GM21423 (cell line): ENCODE results near the gene TASL.
"Not testable (repeated sequence)": the region's sequence is repeated elsewhere in the genome, so short reads cannot be mapped to it uniquely, and the experiment has no call there.

Experiments used
- ATAC-seq: cut with Tn5 transposase; IDR thresholded peaks from one replicate; pipeline ENCODE4 v1.9.1; 2021; ENCODE audit warnings: mild to moderate bottlenecking, moderate library complexity; ENCODE audit not compliant: unreplicated experiment

The TASL gene, protein sequence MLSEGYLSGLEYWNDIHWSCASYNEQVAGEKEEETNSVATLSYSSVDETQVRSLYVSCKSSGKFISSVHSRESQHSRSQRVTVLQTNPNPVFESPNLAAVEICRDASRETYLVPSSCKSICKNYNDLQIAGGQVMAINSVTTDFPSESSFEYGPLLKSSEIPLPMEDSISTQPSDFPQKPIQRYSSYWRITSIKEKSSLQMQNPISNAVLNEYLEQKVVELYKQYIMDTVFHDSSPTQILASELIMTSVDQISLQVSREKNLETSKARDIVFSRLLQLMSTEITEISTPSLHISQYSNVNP

DNA sequence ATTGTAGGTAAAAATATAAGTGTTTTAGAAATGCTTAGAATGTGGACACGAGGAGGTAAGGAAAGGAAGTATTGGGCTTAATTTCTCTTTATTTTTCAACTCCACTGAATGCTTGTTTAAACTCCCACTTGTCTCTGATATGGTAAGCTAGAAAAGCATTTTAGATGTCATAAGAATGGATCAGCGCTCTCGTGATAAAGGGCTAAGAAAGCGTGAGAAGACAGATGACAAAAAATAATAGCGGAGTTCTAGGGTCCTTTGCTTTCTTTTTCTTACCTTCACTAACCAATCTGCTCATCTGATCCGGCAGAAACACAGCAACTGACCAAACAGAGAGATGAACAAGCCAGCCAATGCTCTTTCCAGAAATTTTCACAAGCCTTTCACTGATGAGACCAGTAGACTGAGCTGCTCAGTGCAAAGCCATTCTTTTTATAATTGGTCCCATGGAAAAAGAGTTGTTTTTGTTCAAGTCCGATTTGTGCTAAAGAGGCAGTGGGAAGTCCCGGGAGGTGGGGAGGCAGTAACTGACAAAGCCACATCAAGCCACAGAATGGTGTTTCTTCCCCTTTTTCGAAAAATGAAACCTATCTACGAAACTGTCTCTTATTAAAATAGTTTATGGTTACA is at the start of gene TASL:
Gene TASL (minus strand): TSS at position 405 of the 630 bp plus-strand sequence. CDS start 17,411 bp downstream, outside the sequence.
- peak; percentile 76 for ATAC-seq

DNA sequence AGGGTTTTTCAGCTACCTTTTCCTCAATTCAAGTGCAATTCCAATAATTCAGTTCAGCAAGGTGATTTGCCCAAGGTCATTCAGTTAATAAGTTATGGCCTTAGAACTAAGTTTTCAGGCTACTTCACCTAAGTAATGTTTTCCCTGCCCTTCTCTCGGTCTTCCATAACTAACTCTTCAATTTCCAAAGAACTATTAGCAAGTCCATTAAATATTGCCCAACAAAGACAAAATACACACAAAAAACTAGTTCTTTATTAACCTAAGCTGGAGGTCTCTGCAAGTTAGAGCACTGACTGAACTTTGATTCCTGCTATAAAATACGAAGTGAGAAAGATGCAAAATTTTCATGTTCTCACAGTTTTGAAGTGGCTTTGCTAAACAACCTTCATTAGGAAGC is 48.8 kb upstream of the TASL start:
- ATAC-seq: no peak

DNA sequence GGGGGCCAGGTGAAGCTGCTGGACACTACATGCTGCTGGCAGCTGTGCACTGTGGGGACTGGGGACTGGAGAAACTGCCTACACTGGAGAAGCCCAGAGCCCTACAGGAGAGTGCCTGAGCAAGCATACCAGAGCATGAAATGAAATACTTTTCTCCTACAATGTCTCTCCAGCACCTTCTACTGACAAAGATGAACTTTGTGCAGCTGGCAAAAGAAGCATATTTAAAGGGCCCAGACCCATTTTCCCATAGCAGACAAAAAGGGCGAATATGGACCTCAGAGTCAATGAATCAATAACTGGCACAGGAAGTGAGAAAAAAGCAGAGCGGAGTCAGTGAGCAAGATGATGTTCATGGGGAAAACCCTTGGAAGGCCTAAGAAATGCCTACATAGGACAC is 44.8 kb upstream of the TASL start:
- no peak for ATAC-seq

DNA sequence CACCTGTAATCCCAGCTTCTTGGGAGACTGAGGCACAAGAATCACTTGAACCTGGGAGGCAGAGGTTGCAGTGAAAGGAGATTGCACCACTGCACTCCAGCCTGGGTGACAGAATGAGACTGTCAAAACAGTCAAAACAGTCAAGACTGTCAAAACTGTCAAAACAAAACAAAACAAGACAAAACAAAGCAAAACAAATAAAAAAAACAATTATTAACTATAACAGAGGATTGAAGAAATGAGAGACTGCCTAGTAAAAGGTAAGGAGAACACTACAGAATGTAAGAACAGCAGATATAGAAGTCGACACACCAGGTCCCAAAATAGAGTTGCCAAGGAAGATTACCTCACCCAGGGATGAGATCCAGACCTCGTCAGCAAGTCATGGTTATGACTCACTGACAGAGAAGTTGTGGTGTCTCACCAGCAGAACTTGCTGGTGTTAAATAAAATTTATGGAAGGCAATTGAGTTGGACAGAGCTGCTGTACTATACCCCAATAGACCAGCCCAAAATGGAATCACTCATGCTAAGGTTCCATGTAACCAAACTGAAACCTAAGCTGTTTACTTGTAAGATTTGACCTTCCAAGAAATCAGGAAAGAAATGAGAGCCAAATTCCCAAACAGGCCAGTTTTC is 43.5 kb upstream of the TASL start:
- ATAC-seq: no peak

DNA sequence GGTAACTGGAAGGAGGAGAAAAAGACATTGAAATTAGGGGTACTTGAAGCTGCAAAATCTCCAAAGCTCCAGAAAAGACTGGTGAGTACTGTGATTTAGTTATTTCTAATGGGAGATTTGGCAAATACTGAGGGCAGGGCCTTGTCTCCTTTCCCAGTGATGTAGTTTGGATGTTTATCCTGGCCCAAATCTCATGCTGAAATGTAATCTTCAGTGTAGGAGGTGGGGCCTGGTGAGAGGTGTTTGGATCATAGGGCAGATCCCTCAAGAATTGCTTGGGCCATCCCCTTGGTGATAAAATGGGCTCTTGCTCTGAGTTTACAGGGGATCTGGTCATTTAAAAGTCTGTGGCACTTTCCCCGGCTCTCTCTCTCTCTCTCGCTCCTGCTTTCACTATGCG is 42.6 kb upstream of the TASL start:
- ATAC-seq: no peak

DNA sequence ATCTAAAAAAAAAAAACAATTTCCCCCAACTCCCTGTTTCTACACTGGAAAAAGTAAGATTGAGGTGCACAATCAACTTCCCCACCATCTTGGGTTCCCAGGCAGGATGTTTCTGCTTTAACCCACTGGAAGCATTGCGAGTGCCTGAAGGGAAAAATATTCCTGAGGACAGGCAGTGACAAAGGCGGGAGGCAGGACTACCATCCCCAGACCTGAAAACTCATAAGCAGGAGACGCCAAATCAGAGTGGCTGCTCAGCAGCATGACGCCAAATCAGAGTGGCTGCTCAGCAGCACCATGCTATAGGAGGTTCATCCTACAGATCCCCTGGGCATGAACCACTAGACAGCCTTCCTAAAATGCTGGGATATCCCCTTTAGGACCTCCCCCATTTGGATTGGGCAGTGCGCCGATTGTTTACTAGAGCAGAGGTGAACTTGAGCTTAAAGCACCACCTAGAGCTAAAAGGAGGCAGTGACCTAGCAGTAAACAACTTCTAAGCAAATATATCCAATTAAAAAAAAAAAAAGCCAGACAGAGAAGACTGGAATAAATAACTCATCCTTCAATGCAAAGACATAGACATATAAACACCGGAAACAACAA is 40.7 kb upstream of the TASL start:
- no peak for ATAC-seq

DNA sequence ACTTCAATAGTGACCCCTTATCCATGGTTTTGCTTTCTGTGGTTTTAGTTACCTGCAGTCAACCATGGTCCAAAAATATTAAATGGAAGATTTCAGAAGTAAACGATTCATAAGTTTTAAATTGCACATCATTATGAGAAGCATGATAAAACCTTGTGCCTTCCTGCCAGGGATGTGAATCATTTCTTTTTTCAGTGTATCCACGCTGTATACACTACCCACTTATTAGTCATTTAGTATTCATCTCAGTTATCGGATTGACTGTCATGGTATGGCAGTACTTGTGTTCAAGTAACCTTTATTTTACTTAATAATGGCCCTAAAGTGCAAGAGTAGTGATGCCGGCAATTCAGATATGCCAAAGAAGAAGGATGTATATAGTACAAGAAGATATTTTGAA is 37.7 kb upstream of the TASL start:
- ATAC-seq: no peak

DNA sequence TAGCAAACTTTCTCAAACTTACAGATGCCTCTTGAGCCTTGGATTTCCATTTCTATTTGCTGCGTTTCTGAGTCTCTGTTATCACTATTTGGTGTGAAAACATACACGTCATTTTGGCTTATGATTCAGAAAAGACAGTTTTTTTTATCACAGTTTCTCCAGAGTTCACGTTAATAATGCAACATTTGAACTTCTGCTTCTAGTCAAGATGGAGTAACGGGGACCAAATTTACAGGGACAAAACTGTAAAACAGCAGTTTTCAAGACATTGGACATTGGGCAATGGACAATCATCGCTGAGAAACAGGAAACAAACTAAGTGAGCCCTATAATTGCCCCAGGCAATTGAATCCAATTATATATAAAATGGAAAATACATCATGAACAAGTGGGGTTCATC is 36.2 kb upstream of the TASL start:
- no peak for ATAC-seq

DNA sequence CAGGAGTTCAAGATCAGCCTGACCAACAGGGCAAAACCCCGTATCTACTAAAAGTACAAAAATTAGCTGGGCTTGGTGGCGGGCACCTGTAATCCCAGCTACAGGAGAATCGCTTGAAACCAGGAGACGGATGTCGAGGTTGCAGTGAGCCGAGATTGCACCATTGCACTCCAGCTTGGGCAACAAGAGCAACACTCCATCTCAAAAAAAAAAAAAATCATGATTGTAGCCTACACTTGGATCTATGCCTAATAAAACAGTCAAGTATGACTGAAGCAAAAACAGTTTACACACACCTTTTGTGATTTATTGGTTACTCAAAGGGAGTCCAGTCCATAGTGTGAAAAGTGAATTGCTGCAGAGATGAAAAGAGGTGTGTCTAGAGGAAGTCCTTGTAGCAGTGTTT is 34.7 kb upstream of the TASL start:
- ATAC-seq: no peak

DNA sequence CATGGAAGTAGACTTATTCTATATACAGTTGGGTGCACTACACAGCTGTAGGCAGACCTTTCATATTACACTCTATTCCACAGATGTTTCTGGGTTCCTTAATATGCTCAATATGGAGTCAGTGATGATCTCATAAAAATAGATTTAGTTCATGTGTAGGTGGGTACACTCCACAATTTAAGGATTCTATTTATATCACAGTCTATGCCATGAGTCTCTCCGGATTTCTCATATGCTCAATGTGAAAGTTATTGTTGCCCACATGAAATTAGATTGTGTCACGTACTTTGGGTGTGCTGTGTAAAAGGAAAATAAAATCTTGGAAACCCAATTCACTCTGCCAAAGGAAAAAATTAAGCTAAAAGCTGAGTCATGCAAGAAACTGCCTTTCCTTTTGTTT is 32.5 kb upstream of the TASL start:
- ATAC-seq: no peak

DNA sequence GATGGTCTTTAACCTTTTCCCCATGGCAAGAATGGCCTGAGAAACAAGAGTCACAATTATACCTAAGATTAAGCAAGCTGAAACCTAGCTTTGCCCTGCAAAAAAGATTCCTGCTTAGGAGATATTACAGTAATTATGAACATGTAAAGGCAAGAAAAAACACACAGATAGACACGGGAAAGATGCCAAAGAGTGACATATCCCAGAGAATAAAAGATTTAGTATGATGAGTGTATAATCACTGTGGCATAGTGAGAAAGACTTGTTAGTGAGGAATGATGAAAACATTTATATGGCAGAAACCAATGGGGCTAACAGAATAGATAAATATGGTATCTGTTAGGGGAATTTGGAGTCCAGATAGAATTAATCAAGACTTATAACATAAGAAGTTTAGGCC is 29.6 kb upstream of the TASL start:
- ATAC-seq: no peak

DNA sequence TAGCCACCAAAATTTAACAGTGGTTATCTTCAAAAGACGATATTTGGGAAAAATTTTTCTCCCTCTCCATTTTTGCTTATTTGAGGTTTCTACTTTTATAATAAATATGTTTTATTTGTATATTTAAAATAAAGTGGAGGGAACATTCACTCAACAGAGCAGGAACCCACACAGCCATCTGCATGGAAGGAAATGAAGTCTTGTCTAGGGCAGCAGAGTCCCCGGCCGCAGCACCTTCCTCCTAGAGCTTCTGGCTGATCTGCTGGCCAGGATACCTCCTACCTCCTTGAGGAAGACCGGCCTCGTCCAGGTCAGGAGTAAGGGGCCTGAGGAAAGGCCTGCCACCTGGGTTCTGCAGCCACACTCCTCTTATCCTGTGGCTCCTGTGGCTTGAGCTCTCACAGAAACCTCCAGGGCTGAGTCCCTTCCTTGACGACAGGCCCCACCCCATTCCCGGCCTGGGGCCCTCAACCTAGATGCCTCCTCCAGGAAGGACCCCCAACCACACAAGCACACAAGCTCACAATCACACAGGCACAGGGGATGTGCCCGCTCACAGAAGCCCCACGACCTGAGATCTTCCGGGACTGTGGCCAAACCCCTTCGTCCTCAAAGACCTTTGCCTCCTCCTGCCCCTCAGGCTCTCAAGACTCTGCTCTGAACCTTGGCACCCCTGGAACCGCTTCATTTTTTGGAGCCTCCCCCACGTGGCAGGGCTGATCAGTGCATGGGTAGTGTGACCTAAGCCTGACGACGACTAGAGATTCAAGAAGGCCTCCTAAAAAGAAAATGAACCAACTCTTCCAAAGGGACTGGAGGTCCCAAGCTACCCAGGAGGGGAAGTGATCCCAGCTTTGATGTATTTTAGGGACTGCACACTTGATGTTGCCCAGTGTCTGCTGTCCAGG is 23.0 kb upstream of the TASL start:
- ATAC-seq: not testable (repeated sequence)

DNA sequence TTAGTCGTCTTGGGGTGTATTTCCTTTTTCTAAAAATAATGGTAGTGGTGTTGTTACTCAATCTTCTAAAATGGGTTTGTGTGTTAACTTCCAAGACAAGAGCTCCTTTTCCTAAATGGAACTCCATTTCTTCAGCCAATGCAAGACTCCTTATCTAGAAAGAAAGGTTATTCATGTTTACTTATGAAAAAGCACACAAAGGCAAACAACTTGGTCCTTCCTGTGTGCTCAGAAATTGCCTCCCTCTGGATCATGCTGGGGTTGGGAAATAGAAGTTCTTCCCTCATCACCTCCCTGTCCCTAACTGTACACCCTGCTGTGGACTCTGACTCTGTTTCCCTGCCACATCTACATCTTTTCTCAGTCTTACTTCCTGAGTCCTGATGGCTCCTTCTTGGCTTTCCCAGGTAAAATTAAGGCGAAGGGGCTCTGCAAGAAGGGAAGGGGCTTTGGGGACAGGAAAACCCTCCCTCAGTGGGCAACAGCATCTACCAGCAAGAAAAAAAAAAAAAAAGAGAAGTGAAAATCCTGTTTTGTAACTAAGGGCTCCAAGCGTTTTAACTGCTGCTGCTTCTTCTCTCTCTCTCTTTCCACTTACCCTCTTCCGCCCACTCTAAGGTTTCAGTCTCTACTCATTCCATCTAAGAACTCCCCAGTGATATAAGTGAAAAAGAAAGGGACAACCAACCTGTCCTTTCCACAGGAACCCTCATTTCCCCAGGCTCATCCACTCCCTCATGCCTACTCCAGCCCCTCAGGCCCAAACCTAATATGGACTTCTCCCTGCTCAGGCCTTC is 19.8 kb upstream of the TASL start:
- ATAC-seq: peak; percentile 59

DNA sequence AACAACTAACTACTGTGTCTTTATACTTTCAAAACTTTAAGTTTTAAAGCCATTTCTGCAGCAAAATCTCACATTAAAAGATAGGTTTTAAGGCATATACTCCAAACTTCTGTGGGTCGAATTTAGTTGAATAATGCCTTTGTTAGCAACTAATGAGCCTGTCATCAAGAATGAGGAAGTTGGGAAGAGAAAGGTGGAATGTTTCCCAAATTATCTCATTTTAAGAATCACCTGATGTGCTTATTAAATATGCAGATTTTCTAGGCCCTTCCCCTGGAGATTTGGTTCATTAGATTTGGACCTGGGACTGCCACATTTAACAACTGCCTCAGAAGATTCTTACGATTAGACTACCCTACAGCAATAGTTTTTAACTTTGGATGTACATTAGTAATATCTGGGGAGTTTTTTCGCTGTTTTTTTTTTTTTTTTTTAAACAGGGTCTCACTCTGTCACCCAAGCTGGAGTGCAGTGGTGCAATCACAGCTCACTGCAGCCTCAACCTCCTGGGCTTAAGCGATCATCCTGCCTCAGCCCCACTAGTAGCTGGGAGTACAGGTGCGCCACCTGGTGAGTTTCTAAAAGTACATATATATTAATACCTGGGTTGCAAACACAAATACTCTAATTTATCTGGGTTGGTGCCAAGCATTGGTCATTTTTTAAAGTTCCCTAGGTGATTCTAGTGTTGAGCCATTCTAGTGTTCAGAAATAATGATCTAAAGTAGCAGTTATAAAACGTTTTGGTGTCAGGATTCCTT is 16.1 kb upstream of the TASL start:
- ATAC-seq: peak; percentile 51

DNA sequence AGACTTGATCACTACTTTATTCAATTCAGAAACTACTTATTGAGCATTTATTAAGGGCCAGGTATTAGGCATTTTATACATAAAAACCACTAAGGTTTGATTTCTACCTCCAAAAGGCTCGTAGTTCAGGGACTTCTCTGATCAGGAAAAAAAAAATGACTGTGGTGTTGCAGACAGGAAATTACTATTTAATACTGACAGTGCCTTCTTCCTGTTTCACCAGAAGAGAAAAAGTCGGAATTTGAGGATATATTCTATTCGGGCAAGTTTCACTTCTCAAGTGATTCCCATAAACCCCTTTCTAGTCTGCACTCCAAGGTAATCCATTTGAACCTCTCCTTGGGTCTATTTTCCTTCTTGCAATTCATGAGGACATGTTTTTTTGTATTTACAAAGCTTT is 15.3 kb upstream of the TASL start:
- ATAC-seq: no peak

DNA sequence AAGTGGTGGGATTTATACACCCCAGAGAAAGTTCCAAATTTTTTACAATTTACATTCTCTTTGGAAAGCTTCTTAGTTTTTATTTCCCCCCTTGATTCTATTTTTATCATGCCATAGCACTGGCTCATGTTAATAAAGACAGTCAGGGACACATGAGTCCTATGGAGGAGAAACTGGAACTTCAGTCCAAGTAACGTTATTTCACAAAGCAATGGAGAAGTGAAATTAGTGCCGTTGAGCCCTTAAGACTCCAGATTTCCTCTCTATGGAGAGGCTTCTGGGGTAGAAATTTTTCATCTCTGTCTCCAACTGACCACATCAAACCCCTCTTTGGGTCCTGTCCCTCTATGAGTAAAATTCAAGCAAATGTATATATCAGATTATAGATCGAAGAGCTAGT is 12.8 kb upstream of the TASL start:
- no peak for ATAC-seq

DNA sequence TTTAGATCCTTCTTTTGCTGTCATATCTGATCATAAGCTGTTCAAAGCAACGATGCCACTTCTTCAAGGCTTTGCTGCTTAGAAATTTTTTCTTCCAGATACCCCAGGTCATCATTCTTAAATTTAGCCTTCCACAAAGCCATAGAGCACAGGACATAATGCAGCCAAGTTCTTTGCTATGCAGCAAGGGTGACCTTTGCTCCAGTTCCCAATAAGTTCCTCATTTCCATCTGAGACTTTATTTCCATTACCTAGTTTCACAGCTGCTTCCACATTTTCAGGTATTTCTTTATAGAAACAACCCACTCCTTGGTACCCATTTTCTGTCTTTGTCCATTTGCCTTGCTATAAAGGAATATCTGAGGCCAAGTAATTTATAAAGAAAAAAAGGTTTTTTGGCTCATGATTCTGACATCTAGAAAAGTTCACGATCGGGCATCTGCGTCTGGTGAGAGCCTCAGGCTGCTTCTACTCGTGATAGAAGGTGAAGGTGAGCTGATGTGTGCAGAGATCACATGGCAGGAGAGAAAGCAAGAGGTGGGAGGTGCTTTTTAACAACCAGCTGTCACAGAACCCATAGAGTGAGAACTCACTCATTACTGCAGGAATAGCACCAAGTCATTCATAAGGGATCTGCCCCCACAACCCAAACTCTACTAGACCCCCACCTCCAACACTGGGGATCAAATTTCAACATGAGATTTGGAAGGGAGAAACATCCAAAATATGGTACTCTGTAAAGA is 11.8 kb upstream of the TASL start:
- no peak for ATAC-seq

DNA sequence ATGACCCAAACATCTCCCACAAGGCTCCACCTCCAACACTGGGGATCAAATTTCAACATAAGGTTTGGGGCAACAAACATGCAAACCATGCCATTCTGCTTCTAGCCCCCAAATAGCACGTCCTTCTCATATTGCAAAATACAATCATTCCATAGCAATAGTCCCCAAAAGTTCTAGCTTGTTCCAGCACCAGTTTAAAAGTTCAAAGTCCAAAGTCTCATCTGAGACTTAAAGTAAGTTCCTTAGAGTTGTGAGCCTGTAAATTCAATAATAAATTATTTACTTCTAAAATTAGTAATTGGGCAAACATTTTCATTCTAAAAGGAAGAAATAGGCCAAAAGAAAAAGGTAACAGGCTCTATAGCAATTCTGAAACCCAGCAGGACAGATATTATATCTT is 8.9 kb upstream of the TASL start:
- ATAC-seq: no peak

DNA sequence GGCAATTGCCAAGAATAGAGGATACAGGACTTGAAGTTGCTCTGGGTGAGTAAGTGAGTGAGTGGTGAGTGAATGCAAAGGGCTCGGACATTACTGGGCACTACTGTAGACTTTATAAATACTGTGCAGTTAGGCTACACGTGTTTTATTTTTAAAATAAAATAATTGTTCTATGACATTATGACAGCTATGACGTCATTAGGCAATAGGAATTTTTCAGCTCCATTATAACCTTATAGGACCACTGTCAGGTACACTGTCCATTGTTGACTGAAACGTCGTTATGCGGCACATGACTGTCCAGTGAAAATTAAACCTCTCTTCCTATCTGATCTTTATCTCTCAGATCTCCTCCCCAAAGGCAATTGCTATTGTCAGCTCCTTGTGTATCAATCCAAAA is 5.1 kb upstream of the TASL start:
- no peak for ATAC-seq
